SK-N-SH (cell line): ENCODE results near the gene SNRK. TPM values are rescaled to one million over a fixed set of nuclear protein-coding genes. Genes with fewer than 3 reads are reported as not detected.

Experiments used
- CTCF ChIA-PET: fragments of 300-600, 350-600 bp; formaldehyde crosslinking; extraction: SDS; loops from one replicate; lab custom pipeline; 2021; lab: Yijun Ruan, JAX
- POLR2A ChIA-PET: fragments of 350-600 bp; sonication (Branson Sonifier 250); formaldehyde crosslinking; extraction: SDS; loops from one replicate; lab custom pipeline; 2020; ENCODE audit warnings: antibody characterized with exemption, inconsistent platforms; lab: Yijun Ruan, JAX
- DNase-seq: peaks from one replicate; pipeline ENCODE4 v3.0.0; 2012
- H2AFZ ChIP-seq: fragments of 200-600 bp; sonication (generic); 2 replicates; pipeline ENCODE4 v1.8.1; 2016; ENCODE audit warnings: antibody characterized with exemption, mild to moderate bottlenecking, low read depth
- H3F3A ChIP-seq: fragments of 200-600 bp; sonication (generic); replicated peaks from 2 replicates; pipeline ENCODE3; 2016; ENCODE audit warnings: antibody characterized with exemption, mild to moderate bottlenecking; ENCODE audit not compliant: insufficient read depth
- H3K27ac ChIP-seq, 2 experiments: fragments of 200-500 bp in 1 of 2; fragments of 200-600 bp in 1 of 2; sonication (Bioruptor generic) in 1 of 2; sonication (generic), shearing (Covaris generic) in 1 of 2; 2 replicates each; pipeline versions ENCODE4 v1.5.1 to v1.6.1; 2014 to 2016; ENCODE audit warnings: low read depth in 2 of 2, inconsistent platforms in 1 of 2, low read length in 1 of 2, mild to moderate bottlenecking in 1 of 2, mixed read lengths in 1 of 2
- H3K27me3 ChIP-seq: fragments of 200-600 bp; sonication (generic), shearing (Covaris generic); 2 replicates; pipeline ENCODE4 v1.6.1; 2016; ENCODE audit warnings: mixed run types; ENCODE audit not compliant: insufficient read depth
- H3K36me3 ChIP-seq, 2 experiments: fragments of 200-500 bp in 1 of 2; fragments of 200-600 bp in 1 of 2; sonication (Bioruptor generic) in 1 of 2; sonication (generic) in 1 of 2; replicated peaks in 1 of 2; 2 replicates each; pipeline versions ENCODE3 to v1.5.1; 2014 to 2016; ENCODE audit warnings: low read length in 1 of 2, mild to moderate bottlenecking in 1 of 2; ENCODE audit not compliant: insufficient read depth in 2 of 2, control insufficient read depth in 1 of 2
- H3K4me1 ChIP-seq, 2 experiments: fragments of 200-500 bp in 1 of 2; fragments of 200-600 bp in 1 of 2; sonication (Bioruptor generic) in 1 of 2; sonication (generic), shearing (Covaris generic) in 1 of 2; 2 replicates each; pipeline versions ENCODE4 v1.5.1 to v1.6.1; 2014 to 2016; ENCODE audit warnings: low read depth in 1 of 2, low read length in 1 of 2, mixed run types in 1 of 2; ENCODE audit not compliant: insufficient read depth in 2 of 2, control insufficient read depth in 1 of 2
- H3K4me2 ChIP-seq: fragments of 200-600 bp; sonication (generic), shearing (Covaris generic); 2 replicates; pipeline ENCODE4 v1.6.1; 2017; ENCODE audit warnings: mixed run types
- H3K4me3 ChIP-seq, 2 experiments: fragments of 200-500 bp in 1 of 2; fragments of 200-600 bp in 1 of 2; sonication (Bioruptor generic) in 1 of 2; sonication (generic), shearing (Covaris generic) in 1 of 2; 2 replicates each; pipeline versions ENCODE4 v1.5.1 to v1.8.1; 2014 to 2016; ENCODE audit warnings: low read depth in 2 of 2, inconsistent platforms in 1 of 2, low read length in 1 of 2, mild to moderate bottlenecking in 1 of 2, mixed read lengths in 1 of 2, moderate library complexity in 1 of 2
- H3K79me2 ChIP-seq: fragments of 200-600 bp; sonication (generic); 2 replicates; pipeline ENCODE4 v1.8.1; 2017; ENCODE audit warnings: mild to moderate bottlenecking; ENCODE audit not compliant: insufficient read depth
- H3K9ac ChIP-seq: fragments of 200-600 bp; sonication (generic); 2 replicates; pipeline ENCODE4 v1.6.1; 2017; ENCODE audit warnings: mixed run types
- H3K9me2 ChIP-seq: fragments of 200-600 bp; sonication (generic); 2 replicates; pipeline ENCODE4 v1.6.1; 2017; ENCODE audit warnings: mixed run types
- H3K9me3 ChIP-seq: fragments of 200-600 bp; sonication (generic); 2 replicates; pipeline ENCODE4 v1.6.1; 2017; ENCODE audit warnings: mixed run types, mild to moderate bottlenecking, moderate library complexity
- H4K20me1 ChIP-seq: fragments of 200-600 bp; sonication (generic); 2 replicates; pipeline ENCODE4 v1.6.1; 2017; ENCODE audit warnings: mild to moderate bottlenecking, mixed run types; ENCODE audit not compliant: insufficient read depth
- CTCF ChIP-seq: fragments of 200-600 bp; sonication (generic); IDR thresholded peaks from 2 replicates; pipeline ENCODE4 v1.6.1; 2017; ENCODE audit warnings: antibody characterized with exemption, mild to moderate bottlenecking, moderate library complexity
- FOSL2 ChIP-seq: IDR thresholded peaks from 2 replicates; pipeline ENCODE4 v1.4.0; 2012; ENCODE audit warnings: low read depth, mild to moderate bottlenecking, moderate library complexity, borderline replicate concordance
- FOXJ3 ChIP-seq: sonication (generic); formaldehyde crosslinking; IDR thresholded peaks from 2 replicates; pipeline ENCODE4 v1.5.1; 2020; ENCODE audit warnings: mild to moderate bottlenecking, missing genetic modification reagents
- JUND ChIP-seq: IDR thresholded peaks from 2 replicates; pipeline ENCODE4 v1.4.0; 2012
- MXI1 ChIP-seq: IDR thresholded peaks from 2 replicates; pipeline ENCODE4 v1.6.1; 2012; ENCODE audit warnings: mild to moderate bottlenecking, low read depth, low read length, improper control_type of control experiment
- RCOR1 ChIP-seq: fragments of 150-350 bp; IDR thresholded peaks from 2 replicates; pipeline ENCODE4 v1.6.1; 2017; ENCODE audit warnings: antibody characterized with exemption, low read length
- REST ChIP-seq: IDR thresholded peaks from 2 replicates; pipeline ENCODE4 v1.6.1; 2012; ENCODE audit warnings: mild to moderate bottlenecking, low read depth, low read length, moderate library complexity
- RFX5 ChIP-seq: IDR thresholded peaks from 2 replicates; pipeline ENCODE4 v1.6.1; 2012; ENCODE audit warnings: mild to moderate bottlenecking, improper control_type of control experiment, low read length
- SMC3 ChIP-seq: IDR thresholded peaks from 2 replicates; pipeline ENCODE4 v1.6.1; 2012; ENCODE audit warnings: low read depth, low read length, improper control_type of control experiment
- TAF1 ChIP-seq: IDR thresholded peaks from 2 replicates; pipeline ENCODE4 v1.6.1; 2012; ENCODE audit warnings: low read depth, mild to moderate bottlenecking, low read length, moderate library complexity, borderline replicate concordance
- TCF12 ChIP-seq: IDR thresholded peaks from 2 replicates; pipeline ENCODE4 v1.4.0; 2012
- TEAD4 ChIP-seq: IDR thresholded peaks from 2 replicates; pipeline ENCODE4 v1.4.0; 2012; ENCODE audit warnings: mild to moderate bottlenecking, borderline replicate concordance; ENCODE audit not compliant: insufficient read depth
- USF1 ChIP-seq: IDR thresholded peaks from 2 replicates; pipeline ENCODE4 v1.4.0; 2012; ENCODE audit warnings: low read depth, borderline replicate concordance
- USF2 ChIP-seq: fragments of 150-350 bp; IDR thresholded peaks from 2 replicates; pipeline ENCODE4 v1.6.1; 2017; ENCODE audit warnings: antibody characterized with exemption, low read length, low read depth, borderline replicate concordance
- YY1 ChIP-seq: IDR thresholded peaks from 2 replicates; pipeline ENCODE4 v1.4.0; 2012; ENCODE audit warnings: low read depth, mild to moderate bottlenecking
- WGBS: methylation state at CpG from one replicate; pipeline ENCODE4 v1.1.6; 2017; ENCODE audit warnings: low lambda C conversion rate; 5-methylcytosine and 5-hydroxymethylcytosine counted together
- polyA plus RNA-seq, 3 experiments: library from polyadenylated mRNA; depleted of rRNA; stranded (reverse); fragments of >200 nt; gene quantifications; 2 replicates each; pipeline ENCODE4 v1.2.3, GENCODE V29; 2012

Gene SNRK
- polyA plus RNA-seq, 1 of the 3 experiments (the other 2 are of a cell fraction): 3.6 TPM

GRCh38 chr3:43304126-43304525 is 17.8 kb downstream of the SNRK start:
- no peaks in the 10 kb centered on the region for H3K9me2 ChIP-seq
- WGBS: 86% methylated on average over 3 of the region's 3 CpGs
- H3K36me3 ChIP-seq: peaks cover 20 to 27% of the 10 kb centered on the region in 2 experiments
- peaks cover 1% of the 10 kb centered on the region for H3F3A ChIP-seq
- no peak for TF ChIP-seq FOSL2
- TF ChIP-seq USF1: no peak
- H3K79me2 ChIP-seq: peaks cover 21% of the 10 kb centered on the region; the same call in 1 of the 2 replicates
- H3K9ac ChIP-seq: no peak overlapping the region
- CTCF ChIA-PET: no interaction called here
- no peaks in the 10 kb centered on the region for H3K4me1 ChIP-seq
- no peak overlapping the region for H2AFZ ChIP-seq
- H3K4me3 ChIP-seq: no peak overlapping the region
- POLR2A ChIA-PET: no interaction called here
- DNase-seq: no peak
- no peaks in the 10 kb centered on the region for H3K27me3 ChIP-seq
- H3K4me2 ChIP-seq: no peak overlapping the region
- H4K20me1 ChIP-seq: no peaks in the 10 kb centered on the region
- H3K27ac ChIP-seq: no peak overlapping the region
- no peaks in the 10 kb centered on the region for H3K9me3 ChIP-seq

GRCh38 chr3:43307226-43307625 is 20.9 kb downstream of the SNRK start:
- WGBS: 68% methylated on average over 3 of the region's 3 CpGs

More at GRCh38 chr3:43307226-43307625, 20.9 kb downstream of the SNRK start:
- no peak overlapping the region for H3K27ac ChIP-seq
- DNase-seq: no peak
- H3K36me3 ChIP-seq: peaks cover 35% of the 10 kb centered on the region in 2 experiments
- H3F3A ChIP-seq: peaks cover 4% of the 10 kb centered on the region
- no peak overlapping the region for H3K4me2 ChIP-seq
- H3K79me2 ChIP-seq: peaks cover 9% of the 10 kb centered on the region; the same call in 1 of the 2 replicates
- POLR2A ChIA-PET: no interaction called here
- H2AFZ ChIP-seq: no peak overlapping the region
- no peaks in the 10 kb centered on the region for H3K9me3 ChIP-seq
- H3K4me3 ChIP-seq: no peak overlapping the region
- H3K4me1 ChIP-seq: no peaks in the 10 kb centered on the region
- H3K9me2 ChIP-seq: no peaks in the 10 kb centered on the region
- H4K20me1 ChIP-seq: no peaks in the 10 kb centered on the region
- no peak overlapping the region for H3K9ac ChIP-seq
- TF ChIP-seq FOSL2: no peak
- no peak for TF ChIP-seq JUND
- no peak for TF ChIP-seq TAF1
- TF ChIP-seq TEAD4: no peak
- no peak for TF ChIP-seq USF2
- TF ChIP-seq RFX5: no peak
- no peak for TF ChIP-seq CTCF
- TF ChIP-seq YY1: no peak
- TF ChIP-seq REST: no peak
- no peak for TF ChIP-seq MXI1
- no peak for TF ChIP-seq SMC3
- TF ChIP-seq TCF12: no peak
- no peak for TF ChIP-seq RCOR1
- TF ChIP-seq FOXJ3 (CRISPR knock-in tag): no peak
- TF ChIP-seq, all 33 proteins: peak for 0
- H3K27me3 ChIP-seq: no peaks in the 10 kb centered on the region
- CTCF ChIA-PET: no interaction called here
